Ammon's horn (tissue), 1 donor: ENCODE data around the gene GGA1.
A peak's percentile ranks its signal among the peaks of the same experiment; 100 is the strongest.

Experiments used
- DNase-seq: peaks from one replicate; pipeline ENCODE4 v3.0.0-alpha.2; 2016; ENCODE audit warnings: low spot score

The GGA1 gene

GRCh38 chr22:37608477-37609239 lies at the start of gene GGA1:
Gene GGA1 (plus strand): TSS chr22:37608834. CDS start chr22:37608861, 27 bp downstream.
- peak; percentile 97 for DNase-seq

DNA sequence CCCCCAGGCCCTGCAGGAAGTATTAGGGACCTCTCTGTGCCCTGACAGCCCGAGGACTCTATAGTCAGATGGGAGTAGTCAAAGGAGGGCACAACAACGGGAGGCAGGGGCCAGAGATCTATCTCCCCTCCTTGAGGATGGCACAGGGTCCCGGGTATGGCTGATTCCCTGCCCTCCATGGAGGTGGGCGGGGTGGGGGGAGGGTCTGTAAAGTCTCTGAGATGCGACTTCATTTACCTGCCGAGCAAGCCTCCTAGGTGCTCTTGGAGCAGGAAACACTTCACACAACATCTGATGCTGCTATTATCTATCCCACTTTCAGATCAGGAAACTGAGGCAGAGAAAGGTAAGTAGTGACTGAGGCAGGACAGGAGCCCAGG lies 49.1 kb upstream of the GGA1 start:
- no peak for DNase-seq

GRCh38 chr22:37559901-37560607 lies 48.6 kb upstream of the GGA1 start, which contains the start of gene CDC42EP1:
Gene CDC42EP1 (plus strand): TSS chr22:37560480. CDS start chr22:37566350, 5,870 bp downstream.
- DNase-seq = peak; percentile 63

DNA sequence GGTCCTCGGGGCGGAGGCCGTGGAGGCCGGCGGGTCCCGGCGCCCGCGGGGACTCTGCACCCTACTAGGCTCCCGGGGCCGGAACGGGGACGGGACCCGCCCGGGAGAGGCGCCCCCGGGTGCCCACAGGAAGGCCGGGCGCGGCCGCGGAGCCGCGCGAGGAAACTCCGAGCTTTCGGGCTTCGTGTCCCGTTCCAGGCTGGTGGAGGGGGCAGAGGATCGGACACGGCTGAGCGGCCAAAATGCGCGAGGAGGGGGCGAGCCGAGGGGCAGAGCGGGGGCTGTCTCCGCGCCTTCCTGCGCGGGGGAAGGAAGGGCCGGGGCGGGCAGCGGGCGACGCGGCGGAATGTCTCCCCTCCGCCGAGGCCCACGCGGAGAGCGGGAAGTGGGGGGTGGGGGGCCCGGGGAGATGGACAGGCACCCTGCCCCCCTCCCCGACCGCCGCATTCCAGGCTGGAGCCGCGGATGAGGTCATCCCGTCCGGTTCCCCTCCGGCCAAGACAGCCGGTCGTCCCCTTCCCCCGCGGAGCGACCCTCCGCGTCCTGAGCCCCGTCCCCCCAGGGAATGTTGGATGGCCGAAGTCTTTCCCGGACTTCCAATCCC lies 47.9 kb upstream of the GGA1 start:
- DNase-seq = no peak

GRCh38 chr22:37561212-37562048 lies 47.2 kb upstream of the GGA1 start:
- peak; percentile 85 for DNase-seq

DNA sequence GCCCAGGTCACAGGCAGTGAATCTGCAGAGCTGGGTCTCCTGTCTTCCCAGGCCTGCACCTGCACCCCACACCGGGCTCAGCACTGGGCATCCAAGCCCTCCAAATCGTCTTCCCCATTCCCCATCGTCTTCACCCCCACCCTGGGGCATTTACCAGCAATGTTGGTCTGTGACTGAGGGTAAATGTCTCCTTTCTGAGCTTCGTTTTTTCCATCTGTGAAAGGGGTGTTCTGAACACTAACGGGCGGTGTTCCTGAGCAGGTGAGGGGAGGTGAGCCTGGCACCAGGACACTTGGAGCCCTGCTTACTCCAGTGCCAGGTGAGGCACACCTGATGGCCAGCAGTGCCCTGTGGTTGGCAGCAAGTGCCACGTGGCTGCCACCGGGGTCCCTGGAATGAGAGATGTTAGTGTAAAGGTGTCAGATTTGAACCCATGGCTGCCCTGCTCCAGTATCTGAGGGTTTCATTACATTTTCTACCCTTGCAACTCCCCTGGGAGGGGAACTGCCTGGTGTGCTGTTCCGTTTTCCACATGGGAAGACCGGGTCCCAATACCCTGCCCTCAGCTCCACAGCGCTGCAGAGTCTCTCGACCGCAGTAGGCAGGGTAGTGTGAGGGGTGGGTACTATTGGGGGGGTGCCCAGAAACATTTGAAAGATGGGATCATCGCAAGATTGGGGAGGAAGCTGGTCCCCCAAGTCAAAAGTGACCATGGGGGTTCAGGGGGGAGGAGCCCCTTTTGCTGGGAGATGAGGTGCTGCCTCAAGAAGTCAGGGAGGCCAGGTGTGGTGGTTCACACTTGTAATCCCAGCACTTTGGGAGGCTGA lies 46.4 kb upstream of the GGA1 start:
- no peak for DNase-seq

GRCh38 chr22:37563153-37564081 lies 45.2 kb upstream of the GGA1 start:
- peak; percentile 93 for DNase-seq

GRCh38 chr22:37564111-37564711 lies 44.4 kb upstream of the GGA1 start:
- no peak for DNase-seq

DNA sequence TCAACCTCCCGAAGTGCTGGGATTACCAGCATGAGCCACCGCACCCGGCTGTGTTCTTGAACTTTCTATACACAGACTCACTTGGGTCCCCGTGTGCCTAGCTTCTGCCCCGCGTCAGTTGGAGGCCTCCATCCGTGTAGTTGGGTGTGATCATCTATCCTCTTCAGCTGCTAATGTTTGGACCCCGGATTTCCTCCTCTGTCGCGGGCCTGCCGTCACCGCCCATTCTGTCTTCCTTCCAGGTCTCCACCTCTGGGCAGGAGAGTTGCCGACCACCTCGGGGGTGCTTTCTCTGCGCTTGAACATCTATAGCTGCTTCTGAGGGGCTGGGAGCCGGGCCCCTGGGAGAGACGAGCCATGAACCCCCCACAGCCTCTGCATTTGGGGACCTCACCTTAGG lies 42.8 kb upstream of the GGA1 start:
- no peak for DNase-seq

DNA sequence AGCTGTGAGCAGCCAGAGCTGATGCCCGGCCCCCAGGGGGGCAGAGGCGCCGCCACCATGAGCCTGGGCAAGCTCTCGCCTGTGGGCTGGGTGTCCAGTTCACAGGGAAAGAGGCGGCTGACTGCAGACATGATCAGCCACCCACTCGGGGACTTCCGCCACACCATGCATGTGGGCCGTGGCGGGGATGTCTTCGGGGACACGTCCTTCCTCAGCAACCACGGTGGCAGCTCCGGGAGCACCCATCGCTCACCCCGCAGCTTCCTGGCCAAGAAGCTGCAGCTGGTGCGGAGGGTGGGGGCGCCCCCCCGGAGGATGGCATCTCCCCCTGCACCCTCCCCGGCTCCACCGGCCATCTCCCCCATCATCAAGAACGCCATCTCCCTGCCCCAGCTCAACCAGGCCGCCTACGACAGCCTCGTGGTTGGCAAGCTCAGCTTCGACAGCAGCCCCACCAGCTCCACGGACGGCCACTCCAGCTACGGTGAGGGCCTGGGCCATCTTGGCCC lies 42.3 kb upstream of the GGA1 start:
- DNase-seq = no peak

DNA sequence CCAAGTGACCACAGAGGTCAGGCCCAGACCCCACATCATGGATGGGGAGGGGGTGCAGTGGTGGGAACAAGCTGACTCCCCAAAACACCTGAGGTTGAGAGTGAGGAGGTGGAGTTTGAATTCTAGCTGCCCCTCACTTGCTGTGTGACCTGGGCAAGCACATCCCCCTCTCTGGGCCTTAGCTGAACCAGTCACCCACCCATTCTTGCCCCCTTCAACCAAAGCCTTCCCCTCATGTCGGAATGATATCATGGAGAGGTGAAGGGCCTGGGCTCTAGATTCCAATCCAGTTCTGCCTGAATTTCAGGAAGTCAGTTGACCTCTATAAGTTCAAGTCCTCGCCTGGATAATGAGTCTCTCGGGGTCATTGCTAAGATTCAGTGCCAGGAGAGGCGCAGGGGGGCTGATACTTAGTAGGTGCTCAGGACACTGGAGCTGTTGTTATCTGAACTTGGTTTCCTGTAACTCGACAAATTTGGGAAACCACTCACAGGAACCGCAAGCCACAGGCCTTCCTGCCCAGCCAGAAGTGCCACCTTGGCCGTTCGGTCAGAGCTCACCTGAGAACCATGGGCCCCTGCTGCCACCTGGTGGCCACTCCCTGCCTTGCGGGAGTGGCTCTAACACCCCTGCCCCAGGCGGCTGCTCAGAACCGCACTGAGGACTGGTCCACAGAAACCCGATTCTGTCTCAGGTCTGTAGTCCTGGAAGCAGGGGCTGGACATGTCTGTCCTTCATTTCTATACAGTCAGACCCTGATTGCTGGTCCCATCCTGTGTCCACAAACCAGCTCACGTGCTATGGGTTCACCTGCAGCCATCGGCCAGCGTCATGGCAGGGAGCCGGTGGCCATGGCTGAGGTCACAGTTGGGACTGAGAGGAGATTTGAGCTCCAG lies 41.5 kb upstream of the GGA1 start:
- DNase-seq = peak; percentile 85

- no peak for DNase-seq
These were observed 40.6 kb upstream of the GGA1 start for GRCh38 chr22:37568012-37568411.

DNA sequence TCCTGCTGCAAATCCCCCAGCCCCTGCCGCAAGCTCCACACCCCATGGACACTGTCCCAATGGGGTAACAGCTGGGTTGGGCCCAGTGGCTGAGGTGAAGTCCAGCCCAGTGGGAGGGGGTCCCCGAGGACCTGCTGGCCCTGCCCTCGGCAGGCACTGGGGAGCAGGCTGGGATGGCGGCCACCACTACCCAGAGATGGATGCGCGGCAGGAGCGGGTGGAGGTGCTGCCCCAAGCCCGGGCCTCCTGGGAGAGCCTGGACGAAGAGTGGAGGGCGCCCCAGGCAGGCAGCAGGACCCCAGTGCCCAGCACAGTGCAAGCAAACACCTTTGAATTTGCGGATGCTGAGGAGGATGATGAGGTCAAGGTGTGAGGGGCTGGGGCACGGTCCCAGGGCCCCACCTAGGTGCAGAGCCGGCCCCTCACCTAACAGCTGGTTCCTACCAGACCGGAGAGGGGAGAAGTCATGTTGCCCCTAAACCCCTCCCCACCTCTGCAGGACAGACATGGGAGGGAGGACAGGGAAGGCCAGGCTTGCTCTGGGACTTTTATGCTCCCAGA lies 40.1 kb upstream of the GGA1 start:
- DNase-seq = no peak

DNA sequence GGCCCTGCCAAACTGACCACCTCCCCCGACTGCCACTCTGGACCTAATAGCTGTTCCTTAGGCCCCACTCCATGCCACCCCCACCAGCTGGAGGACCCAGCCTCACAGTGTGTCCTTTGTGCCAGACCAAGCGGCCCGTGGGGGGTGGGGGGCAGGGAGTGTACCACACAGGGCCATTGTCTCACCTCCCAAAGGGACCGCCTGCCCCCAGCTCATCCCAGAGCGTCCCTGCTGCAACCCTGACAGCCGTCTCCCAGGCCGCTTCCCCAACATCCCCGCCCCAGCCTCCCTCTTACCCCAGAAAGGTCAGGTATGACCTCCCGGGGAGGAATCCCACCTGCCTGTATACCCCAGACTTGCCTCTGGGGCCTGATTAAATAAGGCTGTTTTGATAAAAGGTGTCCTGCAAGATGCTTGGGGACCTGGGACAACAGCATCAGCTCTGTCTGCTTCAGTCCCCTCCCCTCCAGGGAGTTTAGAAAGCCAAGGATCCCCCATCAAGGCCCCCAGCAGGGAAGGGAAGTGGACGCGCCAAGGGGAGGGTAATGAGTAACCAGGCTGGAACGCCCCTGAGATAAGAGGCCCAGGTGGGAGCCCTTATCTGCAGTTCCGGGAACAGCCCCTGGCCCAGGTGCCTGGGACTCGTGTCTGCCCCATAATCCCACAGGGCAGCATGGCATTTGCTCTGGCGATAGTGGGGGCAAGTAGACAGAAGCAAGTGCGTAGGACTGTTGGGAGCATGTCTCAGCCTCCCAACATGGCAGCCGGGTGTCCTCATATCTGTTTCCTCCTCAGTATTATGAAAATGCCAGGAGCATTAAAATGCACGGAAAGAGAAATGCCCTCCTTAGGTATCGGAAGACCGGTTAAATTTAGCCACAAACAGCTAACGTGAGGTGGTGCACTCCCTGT lies 39.4 kb upstream of the GGA1 start:
- peak; percentile 93 for DNase-seq

DNA sequence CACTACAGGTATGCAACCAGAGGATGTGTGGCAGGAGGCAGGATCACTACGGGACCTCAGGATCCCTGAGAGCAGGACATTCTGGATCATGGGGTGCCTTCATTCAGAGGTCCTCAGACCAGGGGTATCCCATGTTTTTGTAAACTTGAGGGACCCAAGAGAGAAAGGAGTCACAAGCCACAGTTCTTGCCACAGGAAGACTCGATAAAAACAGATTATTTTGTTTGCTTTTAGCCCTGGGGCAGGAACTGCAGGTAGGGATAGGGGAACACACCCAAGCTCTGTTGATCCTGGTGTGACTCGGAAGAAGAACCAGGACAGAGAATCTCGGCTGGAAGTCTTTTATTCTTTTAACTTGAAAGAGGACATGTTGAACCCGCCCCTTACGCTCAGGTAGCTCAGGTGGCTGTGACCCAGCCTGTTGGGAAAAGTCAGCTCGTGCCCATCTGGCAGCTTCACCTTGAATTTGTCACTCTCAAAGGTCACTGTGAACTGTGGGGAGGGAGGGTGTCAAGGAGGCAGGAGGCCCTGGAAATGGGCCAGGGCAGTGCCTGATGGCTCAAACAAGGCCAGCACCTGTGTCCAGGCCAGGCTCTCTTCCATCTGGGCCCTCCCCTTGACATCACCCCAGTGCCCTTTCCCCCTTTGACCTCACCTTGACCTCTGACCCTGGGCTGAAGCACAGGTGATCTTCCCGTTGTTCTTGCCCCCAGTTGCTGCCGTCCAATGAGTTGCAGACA lies 38.5 kb upstream of the GGA1 start:
- DNase-seq = no peak

DNA sequence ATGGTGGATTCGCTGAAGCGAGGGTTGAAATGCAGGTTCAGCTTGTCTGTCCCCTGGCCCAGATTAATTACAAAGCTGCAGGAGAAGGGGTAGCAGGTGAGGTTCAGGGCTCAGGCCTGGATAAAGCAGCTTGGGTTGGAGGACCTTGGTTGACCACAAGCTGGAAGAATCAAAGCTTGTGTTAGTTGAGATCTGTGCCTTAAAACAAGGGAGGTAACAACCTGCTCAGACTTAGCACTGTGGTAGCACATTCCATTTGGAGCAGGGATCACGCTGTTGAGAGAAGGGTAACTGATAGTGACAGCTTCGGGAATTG lies 38.0 kb upstream of the GGA1 start:
- DNase-seq = no peak
